GM21390 (cell line): ENCODE results near the gene TTF2.
"Not testable (repeated sequence)": the region's sequence is repeated elsewhere in the genome, so short reads cannot be mapped to it uniquely, and the experiment has no call there.

Source experiments
- ATAC-seq: cut with Tn5 transposase; IDR thresholded peaks from one replicate; pipeline ENCODE4 v1.9.1; 2021; ENCODE audit not compliant: unreplicated experiment

TTF2 gene

DNA sequence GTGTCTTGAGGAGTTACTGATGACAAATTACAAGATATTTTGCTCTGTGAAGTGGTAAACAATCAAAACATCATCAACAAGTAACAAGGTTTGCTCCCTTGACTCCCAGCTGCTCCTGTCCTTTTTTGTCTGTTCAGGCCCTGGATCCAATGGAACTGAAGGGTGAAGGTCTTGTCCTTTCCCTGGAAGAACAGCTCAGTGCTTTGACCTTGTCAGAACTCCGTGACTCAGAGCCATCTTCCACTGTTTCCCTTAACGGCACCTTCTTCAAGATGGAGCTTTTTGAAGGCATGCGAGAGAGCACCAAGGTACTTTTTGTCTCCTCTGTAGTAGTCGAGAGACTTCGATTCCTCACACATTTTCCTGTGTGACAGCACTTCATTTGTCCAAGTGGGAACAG, 32.5 kb downstream of the TTF2 start:
- ATAC-seq: no peak

DNA sequence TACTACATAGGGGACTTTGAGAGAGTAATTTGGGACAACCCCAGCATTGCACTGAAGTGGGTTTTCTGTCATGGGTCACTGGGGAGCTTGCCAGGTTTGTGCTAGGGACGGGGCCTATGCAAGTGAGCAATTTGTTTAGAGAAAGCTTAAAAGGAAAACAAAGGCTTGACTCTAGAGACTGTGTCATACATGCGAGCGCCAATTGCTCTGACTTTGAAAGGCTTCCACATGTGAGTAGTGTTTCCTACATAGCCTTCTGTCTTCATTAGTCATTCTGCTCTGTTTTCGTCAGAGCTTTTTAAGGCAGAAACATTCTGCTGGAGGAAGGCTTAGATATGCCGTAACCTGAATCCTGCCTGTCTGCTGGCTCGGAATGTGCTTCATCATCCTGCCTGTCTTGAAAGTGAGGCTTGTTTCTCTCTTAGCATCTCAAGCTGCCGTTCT, 33.0 kb downstream of the TTF2 start:
- no peak for ATAC-seq

DNA sequence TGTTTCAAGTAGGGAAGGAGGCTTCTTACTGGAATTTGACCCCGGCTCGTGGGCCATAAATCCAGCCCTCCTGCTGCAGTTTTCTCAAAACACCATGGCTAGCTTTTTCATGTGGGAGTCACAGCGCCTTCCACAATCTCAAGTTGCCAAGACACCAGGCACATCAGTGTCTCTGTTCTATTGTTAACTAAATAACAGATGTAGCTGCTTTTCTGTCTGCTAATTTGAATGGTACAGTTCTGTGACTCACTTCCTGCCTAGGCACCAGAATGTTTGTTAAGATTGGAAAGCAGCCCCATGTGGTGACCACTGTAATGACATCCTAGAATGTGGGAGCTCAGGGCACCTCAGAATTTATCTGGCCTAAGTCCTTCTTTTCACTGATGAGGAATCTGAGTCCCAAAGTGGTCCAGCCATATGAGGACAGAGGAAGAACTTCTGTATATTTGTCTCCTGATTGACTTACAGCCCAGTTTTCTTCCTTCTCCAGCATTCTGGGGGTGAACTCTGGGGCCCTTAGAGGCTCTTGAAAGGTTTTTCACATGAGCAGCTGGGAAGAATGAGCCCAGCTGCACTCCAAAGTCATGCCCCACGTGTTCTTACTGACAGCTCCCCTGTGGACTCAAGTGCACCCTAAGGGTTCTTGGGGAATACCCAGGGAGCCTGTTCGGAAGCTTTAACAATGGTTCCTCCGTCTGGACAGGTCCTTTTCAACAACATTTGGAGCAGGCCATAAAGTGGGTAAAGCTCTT, 33.9 kb downstream of the TTF2 start:
- ATAC-seq: peak; percentile 66

DNA sequence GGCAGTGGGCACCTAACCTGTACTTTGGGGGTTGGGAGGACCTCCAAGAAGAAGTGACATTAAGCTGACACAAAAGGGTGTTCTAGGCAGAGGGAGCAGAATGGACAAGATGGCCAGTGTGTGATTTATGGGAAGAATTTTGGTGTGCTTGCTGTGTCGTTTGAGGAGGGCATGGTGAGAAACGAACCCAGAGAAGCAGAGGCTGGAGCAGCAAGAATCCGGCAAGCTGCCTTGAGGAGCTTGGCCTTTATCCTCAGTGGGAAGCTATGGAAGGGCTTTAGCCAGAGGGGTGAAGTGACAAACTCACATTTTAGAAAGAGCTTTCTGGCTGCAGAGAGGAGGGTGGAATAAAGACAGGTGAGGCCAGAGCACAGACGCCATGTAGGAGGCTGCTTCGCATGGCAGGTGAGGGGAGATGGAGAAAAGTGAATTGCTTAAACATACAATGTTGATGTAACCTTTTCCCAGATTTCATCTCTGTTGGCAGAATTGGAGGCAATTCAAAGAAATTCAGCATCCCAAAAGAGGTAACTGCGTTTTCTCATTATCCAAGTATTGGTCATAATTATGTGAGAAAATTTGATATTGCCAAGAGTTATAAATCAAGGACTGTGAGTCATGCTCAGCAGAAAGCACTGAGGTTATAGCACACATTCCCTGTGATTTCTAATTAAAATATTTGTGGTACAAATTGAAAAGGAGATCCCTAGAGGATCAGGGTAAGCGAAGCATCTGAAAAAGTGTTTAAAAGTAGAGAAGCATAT, 34.9 kb downstream of the TTF2 start:
- ATAC-seq: no peak

DNA sequence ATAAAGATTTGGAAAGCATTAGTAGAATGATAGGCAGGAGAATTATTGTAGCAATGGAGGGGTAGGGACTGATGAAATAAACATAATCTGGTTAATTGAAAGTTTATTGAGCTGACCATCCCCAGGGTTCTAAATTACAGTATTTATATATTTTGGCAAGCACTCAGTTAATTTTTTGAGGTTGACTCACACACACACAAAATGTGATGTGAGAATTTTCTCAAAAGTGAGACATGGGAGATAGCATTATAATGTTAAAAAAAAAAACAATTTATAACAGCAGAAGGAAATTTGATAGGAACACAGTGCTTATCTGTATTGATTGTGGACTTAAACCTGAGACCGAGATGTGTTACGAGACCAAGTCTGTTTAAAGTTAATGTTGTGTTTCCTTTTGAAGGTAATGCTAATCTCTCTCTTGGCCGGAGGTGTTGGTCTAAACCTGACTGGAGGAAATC, 36.9 kb downstream of the TTF2 start:
- no peak for ATAC-seq

DNA sequence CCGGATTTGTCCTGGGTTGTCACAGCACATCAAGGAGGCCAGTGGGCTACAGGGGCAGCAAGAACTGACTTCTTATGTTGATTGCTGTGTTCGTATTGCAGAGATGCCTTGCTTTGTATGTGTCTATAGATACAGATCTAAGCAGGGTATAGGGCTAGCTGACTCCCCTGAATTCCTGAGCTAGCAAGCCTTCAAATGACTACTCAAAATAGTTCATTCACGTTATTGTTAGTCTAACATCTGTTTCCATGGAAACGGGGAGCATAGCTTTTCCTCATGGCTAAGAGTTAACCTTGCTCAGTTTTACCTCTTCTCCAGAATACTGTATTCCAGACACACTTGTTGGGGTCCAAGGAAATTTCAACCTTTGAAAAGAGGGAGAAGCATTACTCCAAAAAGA, 37.3 kb downstream of the TTF2 start:
- no peak for ATAC-seq

DNA sequence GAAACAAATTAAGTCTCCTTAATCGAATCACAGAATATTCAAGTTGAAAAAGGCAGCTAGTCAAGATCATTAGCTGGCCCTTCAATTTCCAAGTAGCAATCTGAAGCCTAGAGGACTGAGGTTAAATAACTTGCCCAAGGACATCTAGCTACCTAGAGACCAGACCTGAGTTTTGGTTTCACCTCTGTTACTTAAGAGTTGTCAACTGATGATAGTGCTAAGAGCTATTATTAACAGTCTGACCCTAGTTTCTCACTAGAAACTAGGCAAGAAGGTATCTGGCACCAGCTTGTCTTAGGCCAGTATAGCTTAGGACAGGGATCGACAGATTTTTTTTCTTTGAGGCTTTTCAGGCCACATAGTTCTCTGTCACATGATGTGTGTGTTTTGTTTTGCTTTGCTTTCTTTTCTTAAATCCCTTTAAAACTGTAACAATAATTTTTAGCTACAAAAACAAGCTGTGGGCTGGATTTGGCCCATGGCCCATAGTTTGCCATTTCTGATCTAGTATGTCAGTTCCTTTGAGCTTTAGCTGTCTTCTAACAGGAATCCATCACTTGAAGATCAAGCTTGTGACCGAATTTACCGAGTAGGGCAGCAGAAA, 38.3 kb downstream of the TTF2 start:
- no peak for ATAC-seq

DNA sequence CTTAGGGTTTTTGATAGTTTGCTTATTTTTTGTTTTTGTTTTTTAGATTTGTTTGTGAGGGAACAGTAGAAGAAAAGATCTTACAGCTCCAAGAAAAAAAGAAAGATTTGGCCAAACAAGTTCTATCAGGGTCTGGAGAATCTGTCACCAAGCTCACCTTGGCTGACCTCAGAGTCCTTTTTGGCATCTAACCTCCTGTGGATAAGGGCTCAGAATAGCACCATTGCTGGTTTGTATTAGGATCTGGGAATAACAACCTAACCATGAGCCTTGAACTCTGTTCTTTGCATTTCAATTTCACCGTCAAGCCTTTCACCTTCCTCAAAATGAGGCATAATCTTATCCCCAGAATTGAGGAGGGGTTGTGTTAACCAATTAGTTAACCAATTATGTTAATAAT, 41.2 kb downstream of the TTF2 start:
- no peak for ATAC-seq

DNA sequence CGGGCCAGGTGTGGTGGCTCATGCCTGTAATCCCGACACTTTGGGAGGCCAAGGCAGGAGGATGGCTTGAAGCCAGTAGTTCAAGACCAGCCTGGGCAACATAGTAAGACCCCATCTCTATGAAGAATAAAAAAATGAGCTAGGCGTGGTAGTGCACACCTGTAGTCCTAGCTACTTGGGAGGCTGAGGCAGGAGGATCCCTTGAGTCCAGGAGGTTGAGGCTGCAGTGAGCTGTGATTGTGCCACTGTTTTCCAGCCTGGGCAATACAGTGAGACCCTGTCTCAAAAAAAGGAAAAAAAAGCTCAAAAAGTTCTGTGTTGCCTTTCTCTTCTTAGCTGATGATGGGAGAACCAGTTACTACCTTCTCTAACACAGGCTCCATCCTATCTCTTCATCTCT, 41.7 kb downstream of the TTF2 start:
- ATAC-seq: not testable (repeated sequence)

DNA sequence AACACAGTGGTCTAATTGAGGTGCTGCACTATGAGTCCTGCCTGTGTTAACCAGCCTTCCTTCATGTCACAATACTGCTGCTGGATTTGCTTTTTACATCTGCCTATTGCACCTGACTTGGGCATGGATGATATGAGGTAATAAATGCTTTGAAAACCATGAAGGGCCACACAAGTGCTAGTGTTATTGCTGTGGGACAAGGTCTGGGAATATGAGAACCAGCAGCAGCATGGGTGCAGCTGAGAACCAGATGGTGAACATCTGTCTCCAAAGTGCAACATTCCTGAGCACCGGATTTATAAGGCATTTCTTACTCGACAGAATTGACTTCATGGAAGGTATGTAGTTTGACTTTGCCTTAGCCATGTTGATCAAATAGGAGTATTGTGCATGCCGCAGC, 44.9 kb downstream of the TTF2 start:
- ATAC-seq: no peak

DNA sequence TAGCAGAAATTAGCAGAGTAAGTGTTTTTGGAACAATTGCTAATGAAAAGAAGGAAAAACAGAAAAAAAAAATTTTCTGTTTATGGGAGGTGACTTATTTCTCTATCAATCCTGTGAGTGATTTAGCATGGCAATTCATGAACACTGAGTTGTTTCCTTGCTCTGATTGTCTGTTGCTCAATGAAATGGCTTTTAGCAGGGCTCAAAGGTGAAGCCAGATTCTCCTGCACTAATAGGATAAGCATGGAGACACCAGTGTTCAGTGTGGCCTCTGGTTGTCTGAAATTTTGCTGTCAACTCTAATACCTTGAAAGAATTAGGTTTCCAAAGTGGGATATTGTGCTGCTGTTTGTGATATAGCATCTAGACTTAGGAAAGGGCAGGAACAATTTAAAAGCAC, 45.6 kb downstream of the TTF2 start:
- ATAC-seq: no peak

DNA sequence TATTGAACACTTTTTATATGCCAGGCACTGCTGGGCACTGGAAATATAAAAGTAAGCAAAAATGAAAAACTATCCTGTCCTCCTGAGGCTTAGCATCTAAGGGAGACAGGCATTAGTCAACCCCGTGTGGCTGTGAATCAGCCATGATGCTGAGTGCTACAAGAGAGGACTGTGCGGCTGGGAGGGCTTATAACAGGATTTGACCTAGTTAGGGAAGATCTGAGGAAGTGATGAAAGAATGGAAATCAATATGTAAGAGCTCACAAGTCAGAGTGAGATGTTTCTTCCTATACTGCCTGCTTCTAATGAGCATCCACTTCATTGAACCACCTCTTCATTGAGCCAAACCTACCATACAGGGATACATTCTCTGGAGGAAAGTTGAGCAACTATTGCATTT, 46.4 kb downstream of the TTF2 start:
- ATAC-seq: no peak

DNA sequence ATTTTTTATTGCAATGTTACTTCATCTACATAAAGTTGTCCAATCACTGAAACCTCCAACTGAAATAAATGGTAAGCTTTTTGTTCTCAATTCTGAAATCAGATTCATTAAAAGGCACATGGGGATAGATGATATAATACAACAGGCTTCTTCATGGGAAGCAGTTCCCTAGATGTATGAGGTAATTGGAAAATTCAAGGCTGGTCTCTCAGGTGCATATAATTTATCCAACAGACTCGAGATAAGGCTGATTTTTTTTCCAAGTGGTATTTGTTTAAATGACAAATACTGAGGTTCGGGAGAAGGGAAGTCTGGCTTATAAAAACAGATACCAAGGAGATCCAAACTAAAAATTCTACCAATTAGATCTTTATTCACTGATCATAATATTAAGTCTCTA, 47.2 kb downstream of the TTF2 start:
- no peak for ATAC-seq

DNA sequence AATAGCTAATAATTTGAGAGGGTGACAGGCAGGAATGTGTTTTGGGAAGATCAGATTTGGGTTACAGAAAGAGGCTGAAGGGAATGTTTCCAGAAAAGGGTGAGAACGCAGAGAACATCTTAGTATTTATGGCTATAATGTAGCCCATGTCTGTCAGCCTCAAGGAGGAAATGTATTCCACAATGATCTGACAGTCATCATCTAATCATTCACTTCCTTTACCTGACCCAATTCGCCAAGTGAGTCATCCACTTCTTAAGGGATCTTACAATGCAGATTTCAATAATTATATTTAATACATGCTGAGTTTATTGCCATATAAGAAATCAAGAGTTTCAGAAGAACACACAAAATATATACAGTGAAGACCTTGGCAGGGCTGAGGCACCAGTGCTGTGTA, 50.6 kb downstream of the TTF2 start:
- ATAC-seq: no peak

DNA sequence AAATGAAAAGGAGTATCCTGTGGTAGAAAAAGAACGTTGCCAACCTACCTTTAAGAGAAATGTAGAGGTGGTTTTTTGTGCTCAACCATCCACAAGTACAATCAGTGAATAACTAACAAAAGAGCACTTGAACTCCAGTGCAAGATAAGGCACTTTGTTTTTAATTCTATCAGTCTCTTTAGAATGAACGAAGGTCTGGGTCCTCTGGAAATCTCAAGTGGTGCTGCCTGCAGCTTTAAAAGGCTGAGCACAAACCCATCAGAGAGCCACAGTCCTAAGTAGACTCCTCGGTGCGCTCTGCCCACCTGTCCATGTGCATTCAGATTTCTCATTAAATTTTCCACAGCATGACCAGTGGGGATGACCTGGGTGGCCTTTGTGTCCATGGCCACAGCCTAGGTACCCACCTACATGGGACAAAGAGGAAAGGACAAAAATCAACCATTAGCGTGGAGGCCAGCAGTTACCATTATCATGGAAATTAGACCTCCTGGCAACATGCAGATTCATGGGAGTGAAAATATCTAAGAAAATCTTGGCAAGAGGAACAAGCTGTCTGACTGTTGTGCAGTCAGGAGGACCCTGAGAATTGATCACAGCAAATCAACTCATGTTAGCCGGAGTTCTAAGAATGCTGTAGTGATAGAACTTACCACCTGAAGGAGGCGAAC, 52.1 kb downstream of the TTF2 start:
- no peak for ATAC-seq

DNA sequence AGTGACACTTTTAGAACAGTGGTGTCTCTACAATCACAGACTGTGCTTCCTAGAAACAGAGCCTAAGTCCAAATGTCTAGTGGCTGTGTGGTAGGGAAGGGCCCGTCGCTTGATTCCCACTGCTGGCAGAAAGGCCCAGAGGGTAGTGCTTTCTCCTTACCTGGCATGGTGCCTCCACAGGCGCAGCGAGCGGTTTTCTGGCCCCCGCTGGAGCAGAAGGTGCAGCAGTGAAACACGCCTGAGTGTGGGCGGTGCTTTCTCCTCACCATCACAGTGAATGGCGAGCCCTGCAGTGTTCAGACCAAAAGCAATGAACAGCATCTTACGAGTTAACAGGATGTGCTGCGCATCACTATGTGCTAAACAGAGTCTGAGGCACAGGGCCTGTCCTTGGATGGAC, 53.1 kb downstream of the TTF2 start:
- ATAC-seq: no peak

DNA sequence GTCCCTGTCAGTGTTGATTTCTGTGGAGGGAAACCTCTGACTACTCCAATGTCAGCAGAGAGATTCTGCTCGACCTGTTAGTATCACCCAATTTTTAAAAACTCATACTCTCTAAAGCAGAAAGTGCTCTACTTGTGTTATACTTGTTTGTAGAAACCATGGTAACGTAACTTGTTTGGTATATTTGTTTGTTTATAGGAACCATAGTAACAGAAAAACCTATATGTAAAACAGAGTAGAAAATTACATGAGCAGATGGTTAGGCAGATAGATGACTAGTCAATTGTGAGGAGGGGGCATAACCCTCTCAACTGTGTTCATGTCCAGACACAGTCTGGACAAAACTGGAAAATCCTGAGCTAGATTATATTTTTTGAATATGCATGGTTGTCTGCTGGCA, 54.8 kb downstream of the TTF2 start:
- no peak for ATAC-seq

DNA sequence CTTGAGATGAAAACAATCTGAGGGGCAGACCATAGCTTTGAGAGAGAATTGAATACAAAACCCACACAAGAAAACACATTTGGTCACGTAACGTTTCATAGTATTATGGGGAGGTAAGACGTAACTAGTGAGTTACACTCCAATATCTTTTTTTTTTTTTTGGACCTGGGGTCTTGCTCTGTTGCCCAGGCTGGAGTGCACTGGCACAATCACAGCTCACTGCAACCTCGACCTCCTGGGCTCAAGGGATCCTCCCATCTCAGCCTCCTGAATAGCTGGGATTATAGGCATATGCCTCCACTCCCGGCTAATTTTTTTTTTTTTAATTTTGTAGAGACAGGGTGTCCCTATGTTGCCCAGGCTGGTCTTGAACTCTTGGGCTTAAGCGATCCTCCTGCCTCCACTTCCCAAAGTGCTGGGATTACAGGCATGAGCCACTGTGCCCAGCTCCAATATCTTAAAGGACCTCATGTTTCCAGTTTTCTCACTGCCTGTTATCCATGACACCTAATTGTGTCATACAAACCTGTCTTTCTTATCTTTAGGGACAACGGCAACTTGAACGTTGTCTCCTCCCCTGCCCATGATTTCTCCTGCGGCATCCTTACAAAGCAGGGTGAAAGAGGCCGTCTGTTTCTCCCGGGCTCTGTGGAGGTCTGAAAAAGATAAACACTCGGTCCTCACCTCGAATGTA, 56.1 kb downstream of the TTF2 start:
- no peak for ATAC-seq

DNA sequence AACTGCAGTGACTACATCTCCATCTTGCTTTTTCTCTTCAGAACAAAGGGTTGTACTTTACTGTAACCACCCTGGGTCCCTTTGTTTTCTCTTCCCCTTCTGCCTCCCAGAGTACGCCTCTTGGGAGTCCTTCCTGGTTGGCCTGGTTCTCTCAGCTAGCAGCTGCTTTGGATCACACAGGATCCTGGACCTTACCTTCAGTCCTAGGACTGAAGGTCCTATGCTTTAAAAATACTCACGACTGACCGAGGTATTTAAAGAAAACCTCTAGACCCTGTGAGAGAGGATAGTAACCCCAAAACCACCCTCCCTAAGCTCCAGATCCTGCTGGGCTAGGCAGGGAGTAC, 56.6 kb downstream of the TTF2 start:
- ATAC-seq: no peak

DNA sequence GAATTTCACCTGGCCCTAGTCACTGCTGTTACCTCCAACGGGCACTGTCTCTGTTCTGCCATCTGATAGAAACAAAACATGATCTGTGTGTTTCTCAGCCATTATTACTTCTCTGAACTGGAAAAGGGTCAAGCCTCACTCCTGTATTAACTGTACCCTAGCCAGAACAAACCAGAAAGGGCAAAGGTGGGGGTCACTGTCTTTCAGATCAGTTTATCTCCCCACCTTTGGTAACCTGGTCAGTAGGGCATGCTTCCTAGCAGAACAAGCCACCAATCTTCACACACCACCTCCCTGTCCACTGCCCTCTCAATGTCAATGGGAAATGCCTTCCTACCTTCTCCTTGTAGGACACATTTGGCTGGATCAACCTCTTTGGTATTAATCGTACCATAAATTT, 57.6 kb downstream of the TTF2 start:
- no peak for ATAC-seq

DNA sequence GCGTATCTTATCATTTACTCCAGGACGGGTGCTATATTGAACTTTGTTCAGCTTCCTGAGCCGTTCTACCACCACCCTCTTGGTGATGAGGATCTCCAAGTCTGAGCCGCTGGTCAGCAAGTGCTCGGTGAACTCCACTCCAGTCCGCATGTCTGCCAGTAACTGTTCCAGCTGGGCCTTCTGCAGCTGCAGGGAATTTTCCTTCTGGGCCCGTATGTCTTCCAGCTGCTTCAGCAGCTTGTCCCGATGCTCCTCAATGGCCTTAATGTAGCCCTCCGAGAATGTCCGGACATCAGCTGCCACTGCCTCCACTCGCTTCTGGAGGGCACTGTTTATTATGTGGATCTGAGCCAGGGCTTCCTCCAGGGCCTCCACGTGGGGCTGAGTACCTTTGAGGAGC, 58.0 kb downstream of the TTF2 start:
- ATAC-seq: no peak
